ENCODE results near the gene SH3GL2. TPM values are rescaled to one million over a fixed set of nuclear protein-coding genes. Genes with fewer than 3 reads are reported as not detected.

Gene SH3GL2
- total RNA-seq, 2 donors from 2014 or later = 0.78 to 1.3 TPM

DNA sequence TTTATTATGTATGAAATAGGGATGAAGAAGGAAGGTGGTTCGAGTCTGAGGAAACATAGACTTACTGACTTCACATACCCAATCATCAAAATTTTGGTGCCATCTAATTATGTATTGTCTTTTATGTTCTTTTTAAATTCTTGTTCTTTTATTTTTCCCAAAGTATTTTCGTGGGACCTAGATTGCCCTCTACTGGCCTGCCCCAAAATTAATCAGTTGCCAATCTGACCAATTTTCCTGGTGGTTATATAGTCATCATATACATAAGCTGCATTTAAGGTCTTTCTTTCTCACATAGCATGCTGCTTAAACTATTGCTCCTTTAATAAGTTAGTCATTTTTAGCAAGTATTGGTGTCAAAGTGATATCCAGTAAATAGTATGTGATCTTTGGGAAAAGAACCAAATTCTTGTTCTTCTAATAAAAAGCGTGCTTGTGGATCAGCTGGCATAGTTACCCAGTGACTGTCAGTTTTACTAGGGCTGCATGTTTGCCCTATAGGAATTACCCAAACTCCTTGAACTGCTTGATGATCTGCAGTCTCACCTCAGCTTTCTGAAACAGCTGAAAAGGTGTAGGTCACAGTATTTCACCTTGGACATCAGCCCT lies 223.5 kb downstream of the SH3GL2 start:
- WGBS, 2 donors = 29 to 33% methylated on average over 3 of the region's 3 CpGs
- Histone ChIP-seq H3K27me3 (no peaks in the 10 kb centered on the region), H3K9me3 (no peaks in the 10 kb centered on the region), H3K4me1 (peaks cover under 1% of the 10 kb centered on the region), H3K27ac (no peak overlapping the region), H3K36me3 (replicated peaks in 1 of 2; ENCODE audit: insufficient read depth in 1 of 2, low read depth in 2 of 2) (no peaks in the 10 kb centered on the region), H3K4me3 (no peak overlapping the region)
- DNase-seq (no peak), ATAC-seq (no peak)
- intact Hi-C loops (cut with DNase I) = no loop called here
- TF ChIP-seq, protein P1, sequence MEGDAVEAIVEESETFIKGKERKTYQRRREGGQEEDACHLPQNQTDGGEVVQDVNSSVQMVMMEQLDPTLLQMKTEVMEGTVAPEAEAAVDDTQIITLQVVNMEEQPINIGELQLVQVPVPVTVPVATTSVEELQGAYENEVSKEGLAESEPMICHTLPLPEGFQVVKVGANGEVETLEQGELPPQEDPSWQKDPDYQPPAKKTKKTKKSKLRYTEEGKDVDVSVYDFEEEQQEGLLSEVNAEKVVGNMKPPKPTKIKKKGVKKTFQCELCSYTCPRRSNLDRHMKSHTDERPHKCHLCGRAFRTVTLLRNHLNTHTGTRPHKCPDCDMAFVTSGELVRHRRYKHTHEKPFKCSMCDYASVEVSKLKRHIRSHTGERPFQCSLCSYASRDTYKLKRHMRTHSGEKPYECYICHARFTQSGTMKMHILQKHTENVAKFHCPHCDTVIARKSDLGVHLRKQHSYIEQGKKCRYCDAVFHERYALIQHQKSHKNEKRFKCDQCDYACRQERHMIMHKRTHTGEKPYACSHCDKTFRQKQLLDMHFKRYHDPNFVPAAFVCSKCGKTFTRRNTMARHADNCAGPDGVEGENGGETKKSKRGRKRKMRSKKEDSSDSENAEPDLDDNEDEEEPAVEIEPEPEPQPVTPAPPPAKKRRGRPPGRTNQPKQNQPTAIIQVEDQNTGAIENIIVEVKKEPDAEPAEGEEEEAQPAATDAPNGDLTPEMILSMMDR (IDR thresholded peaks at IDR 0.05) = peak in 5 of 7 experiments; percentile 17 to 35 (median 31)
- no peak for TF ChIP-seq POLR2A (IDR thresholded peaks at IDR 0.05)

DNA sequence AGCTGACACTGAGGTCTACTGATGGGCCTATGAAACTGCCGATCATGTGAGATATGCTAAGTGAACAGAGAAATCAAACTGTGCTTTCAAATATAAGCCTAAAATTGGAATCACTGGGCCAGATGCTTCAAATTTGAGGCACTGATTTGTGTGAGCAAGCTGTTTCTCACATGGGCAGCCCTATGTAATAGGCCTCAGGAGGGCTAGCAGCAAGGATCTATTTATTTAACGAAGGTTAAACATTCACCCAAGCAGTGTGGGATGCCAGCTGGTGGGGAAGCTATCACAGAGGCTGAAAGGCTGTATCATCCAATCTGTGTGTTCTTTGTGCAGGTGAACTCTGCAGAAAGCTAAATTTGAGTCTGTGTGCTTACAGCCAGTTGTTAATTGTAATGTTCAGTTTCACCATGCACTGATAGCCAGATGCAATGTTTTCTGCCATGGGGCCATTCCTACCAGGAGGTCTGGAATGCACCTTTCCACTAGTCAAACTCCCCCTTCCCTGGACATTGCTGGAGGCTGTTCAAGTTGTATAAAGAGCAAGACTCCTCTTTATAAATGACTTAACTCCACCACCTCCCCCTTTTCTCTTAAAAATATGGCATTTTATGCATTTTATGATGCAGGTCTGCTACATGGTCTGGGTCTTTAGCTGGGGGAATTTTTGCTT lies 228.9 kb downstream of the SH3GL2 start:
- DNase-seq (peak; percentile 26 to 59 (median 42)), ATAC-seq (peak; percentile 80)
- H3K36me3 ChIP-seq (replicated peaks in 1 of 2; ENCODE audit: insufficient read depth in 1 of 2, low read depth in 2 of 2) = no peaks in the 10 kb centered on the region
- TF ChIP-seq POLR2A (IDR thresholded peaks at IDR 0.05) = no peak
- TF ChIP-seq, protein P1 (IDR thresholded peaks at IDR 0.05) = no peak
- intact Hi-C loops (cut with DNase I) = no loop called here
- peaks cover 15% of the 10 kb centered on the region for H3K4me1 ChIP-seq
- H3K27ac ChIP-seq = peak overlapping the region in 1 of 4 donors; percentile 53
- H3K9me3 ChIP-seq = no peaks in the 10 kb centered on the region
- H3K4me3 ChIP-seq = no peak overlapping the region
- 42 to 48% methylated on average over 2 of the region's 2 CpGs for WGBS, 2 donors
- H3K27me3 ChIP-seq = no peaks in the 10 kb centered on the region

DNA sequence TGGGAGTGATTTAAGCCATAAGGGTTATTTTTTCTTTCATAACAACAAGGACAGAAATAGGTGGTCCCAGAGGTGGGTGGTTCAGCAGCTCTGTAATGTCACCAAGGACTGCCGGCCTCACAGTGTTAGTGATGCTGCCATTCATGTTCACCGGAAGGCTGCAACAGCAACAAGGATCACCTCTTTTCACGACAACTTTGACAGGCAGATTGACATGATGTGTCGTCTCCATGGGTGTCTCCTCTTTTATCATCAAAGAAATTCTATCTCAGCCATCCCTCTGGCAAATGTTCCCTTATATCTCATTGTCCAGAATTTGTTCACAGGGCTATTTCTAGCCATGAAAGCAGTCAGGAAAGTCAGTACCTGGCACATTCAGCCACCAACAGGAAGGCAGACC lies 231.5 kb downstream of the SH3GL2 start:
- ATAC-seq = no peak
- 47 to 57% methylated on average over 4 of the region's 4 CpGs for WGBS, 2 donors
- Histone ChIP-seq H3K27me3 (no peaks in the 10 kb centered on the region), H3K27ac (no peak overlapping the region), H3K9me3 (no peaks in the 10 kb centered on the region), H3K36me3 (replicated peaks in 1 of 2; ENCODE audit: insufficient read depth in 1 of 2, low read depth in 2 of 2) (no peaks in the 10 kb centered on the region), H3K4me1 (peaks cover 15% of the 10 kb centered on the region), H3K4me3 (no peak overlapping the region)
- TF ChIP-seq, protein P1 (IDR thresholded peaks at IDR 0.05) = no peak
- no peak for TF ChIP-seq POLR2A (IDR thresholded peaks at IDR 0.05)
- intact Hi-C loops (cut with DNase I) = loop anchor here (5.0 kb wide), 1 partner anchor 402 kb away; no protein-coding TSS in a partner anchor
- DNase-seq = no peak

GRCh38 chr9:17810728-17811571 lies 232.1 kb downstream of the SH3GL2 start:
- H3K4me1 ChIP-seq = peaks cover 15% of the 10 kb centered on the region
- H3K4me3 ChIP-seq = no peak overlapping the region
- intact Hi-C loops (cut with DNase I) = loop anchor here (5.0 kb wide), 1 partner anchor 401 kb away; no protein-coding TSS in a partner anchor
- no peak overlapping the region for H3K27ac ChIP-seq
- ATAC-seq (no peak), DNase-seq (peak; percentile 57 to 66 (median 63))
- H3K9me3 ChIP-seq = no peaks in the 10 kb centered on the region
- TF ChIP-seq, protein P1 (IDR thresholded peaks at IDR 0.05) = peak; percentile 57 to 96 (median 85)
- TF ChIP-seq POLR2A (IDR thresholded peaks at IDR 0.05) = no peak
- no peaks in the 10 kb centered on the region for H3K27me3 ChIP-seq
- no peaks in the 10 kb centered on the region for H3K36me3 ChIP-seq (replicated peaks in 1 of 2; ENCODE audit: insufficient read depth in 1 of 2, low read depth in 2 of 2)
- 15 to 17% methylated on average over 13 of the region's 13 CpGs for WGBS, 2 donors
